Midbrain (tissue), 1 donor: ENCODE measurements around the gene ESR2.
"Not testable (repeated sequence)": the region's sequence is repeated elsewhere in the genome, so short reads cannot be mapped to it uniquely, and the experiment has no call there.

ENCODE experiments used
- DNase-seq: peaks from one replicate; lab custom pipeline; 2025; lab: John Stamatoyannopoulos, UW

Gene ESR2

DNA sequence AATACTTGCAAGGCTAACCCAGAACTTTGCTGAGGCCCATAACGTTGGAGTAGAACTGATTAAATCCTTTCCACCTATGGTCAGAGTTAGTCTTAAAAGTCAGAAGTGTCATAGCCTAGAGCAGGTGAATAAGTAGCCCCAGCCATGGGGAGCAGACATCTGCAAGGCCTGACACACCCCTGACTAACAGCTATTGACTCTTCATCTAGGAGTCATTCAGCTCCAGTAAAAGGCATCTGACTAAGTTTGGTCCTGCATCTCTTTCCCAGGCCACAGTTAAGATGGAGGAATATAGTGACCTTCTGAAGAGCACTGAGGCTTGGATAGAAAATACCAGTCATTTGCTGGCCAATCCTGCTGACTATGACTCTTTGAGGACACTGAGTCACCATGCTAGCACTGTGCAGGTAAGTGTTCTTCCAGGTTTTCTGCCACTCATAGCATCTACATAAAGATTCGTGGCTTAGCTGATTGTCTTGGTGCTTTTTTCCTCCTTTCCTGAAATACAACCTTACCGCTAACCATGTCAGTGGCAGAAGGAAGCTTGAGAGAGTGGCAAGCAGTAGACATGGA lies 212.9 kb downstream of the ESR2 start:
- DNase-seq: no peak

GRCh38 chr14:64080452-64080851 lies 213.7 kb downstream of the ESR2 start:
- no peak for DNase-seq

DNA sequence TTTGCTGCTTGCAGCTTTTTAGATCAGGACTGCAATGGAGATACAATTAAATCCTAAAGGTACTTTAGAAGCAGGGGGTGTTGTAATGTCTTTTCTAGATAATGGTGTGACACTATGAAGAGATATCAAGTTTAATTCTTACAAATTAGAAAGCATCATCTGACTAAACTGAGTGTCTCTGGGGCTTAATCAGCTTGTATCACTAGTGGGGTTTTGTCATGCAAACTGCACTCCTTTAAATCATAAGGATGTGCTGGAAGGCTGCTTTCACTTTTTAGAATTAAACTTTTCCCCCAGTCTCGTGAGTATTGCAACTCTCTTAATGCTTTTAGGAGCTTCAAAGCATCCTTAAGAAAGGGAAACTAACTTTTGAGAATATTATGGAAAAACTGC lies 218.6 kb downstream of the ESR2 start:
- DNase-seq: no peak

GRCh38 chr14:64074961-64075612 lies 219.1 kb downstream of the ESR2 start:
- DNase-seq: no peak

DNA sequence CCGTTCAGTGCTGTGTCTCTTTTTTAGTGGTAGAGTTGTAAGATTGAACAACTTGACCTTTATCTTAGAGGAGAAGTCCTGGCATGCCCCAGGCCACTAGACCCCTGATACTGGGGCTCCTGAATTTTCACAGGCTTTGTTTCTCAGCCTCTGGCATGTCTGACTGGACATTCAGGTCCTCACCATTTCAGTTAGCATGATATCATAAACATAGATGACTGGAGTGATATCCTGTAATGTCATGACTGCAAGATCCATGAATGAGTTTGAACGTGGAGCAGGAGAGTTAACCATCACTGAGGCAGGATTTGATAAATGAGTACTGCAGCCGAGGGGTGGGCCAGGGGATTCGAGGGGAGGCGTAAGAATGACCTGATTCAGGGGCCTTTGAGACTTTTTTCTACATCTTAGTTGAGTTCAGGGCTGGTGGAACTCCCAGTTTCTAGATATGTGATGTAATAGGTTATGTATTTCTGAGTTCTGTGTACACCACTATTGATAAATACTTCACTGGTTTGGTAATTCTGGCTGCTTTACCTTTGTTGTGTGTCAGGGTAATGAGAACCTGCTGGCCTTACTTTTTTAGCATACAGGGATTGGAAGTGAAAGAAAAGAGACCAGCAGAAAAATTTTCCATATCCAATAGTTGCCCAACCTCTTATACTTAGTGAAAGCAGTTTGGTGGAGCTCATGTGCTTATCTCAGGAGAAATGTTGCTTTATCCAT lies 224.4 kb downstream of the ESR2 start:
- DNase-seq: no peak

DNA sequence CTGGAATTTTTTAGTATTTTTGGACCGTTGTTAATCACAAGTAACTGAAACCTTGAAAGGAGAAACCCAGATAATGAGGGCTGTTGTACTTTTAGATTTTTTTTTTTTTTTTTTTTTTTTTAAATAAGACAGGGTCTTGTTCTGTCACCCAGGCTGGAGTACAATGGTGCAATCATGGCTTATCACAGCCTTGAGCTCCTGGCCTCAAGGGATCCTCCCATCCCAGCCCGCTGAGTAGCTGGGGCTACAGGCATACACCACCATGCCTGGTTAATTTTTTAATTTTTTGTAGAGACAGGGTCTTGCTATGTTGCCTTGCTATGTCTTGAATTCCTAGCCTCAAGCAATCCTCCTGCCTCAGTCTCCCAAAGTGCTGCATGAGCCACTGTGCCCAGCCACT lies 229.7 kb downstream of the ESR2 start:
- no peak for DNase-seq

DNA sequence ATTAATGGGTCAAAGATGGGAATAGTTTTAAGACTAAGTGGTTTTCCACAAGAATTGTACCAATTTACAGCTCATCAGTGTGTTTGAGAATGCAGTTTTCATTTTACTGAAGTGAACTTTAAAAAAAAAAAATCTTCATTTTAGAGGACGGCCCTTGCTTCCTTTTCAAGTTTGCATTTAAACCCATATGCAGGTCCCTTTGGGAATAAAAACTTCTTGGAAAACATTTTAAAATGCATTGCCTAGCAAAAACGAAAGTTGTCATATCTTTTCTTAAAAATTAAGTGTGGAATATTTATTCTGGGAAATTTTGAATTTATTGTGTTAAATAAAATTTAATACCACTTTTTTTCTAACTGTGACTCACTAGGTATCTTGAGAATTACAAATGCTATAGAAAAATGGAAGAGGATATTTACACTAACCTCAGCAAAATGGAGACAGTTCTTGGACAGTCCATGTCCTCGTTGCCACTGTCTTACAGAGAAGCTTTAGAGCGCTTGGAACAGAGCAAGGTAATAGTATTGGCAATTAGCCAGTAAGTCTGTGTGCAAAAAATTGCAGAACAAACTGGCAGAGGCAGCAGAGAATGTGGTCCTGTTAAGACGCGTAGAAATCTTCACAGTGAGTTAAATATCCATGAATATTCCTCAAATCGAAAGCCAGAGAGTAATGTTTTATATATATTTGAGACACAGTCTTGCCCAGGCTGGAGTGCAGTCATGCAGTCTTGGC lies 231.6 kb downstream of the ESR2 start:
- no peak for DNase-seq

DNA sequence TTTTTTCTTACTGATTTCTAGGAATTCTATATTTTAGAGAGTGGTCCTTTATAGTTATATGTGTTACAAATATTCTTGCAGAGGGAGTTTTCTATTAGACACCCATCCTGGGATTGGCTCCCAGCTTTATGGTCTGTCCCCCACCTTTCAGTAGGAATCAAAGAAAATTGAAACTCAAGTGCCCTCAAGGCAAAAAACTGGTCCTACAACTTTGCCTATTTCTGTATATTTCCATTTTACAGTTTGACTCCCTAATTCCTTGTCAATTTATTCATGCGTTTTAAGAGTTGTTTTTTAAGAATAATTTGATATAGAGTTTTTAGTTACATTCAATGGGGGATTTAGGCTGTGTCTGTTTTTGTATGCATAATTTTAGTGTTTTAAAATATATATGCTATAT lies 232.5 kb downstream of the ESR2 start:
- DNase-seq: no peak

DNA sequence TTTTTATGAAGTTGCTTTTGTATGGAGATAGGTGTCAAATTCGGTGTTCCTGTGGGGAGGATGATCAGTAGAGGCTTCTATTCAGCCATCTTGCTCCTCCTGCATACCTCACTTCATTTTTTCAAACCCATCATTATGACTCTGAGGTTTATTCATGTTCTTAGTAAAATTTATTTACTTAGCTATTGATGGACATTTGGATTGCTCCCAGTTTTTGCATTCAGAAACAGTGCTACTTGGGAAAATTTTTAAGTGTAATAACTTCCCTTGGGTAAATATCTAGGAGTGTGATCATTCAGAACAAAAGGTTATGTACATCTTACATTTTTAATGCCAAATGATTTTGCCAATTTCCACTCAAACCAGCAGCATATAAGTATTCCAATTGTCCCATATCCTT lies 233.1 kb downstream of the ESR2 start:
- no peak for DNase-seq

GRCh38 chr14:64060648-64061096 lies 233.5 kb downstream of the ESR2 start:
- no peak for DNase-seq

GRCh38 chr14:64060199-64060545 lies 234.0 kb downstream of the ESR2 start:
- DNase-seq: no peak

DNA sequence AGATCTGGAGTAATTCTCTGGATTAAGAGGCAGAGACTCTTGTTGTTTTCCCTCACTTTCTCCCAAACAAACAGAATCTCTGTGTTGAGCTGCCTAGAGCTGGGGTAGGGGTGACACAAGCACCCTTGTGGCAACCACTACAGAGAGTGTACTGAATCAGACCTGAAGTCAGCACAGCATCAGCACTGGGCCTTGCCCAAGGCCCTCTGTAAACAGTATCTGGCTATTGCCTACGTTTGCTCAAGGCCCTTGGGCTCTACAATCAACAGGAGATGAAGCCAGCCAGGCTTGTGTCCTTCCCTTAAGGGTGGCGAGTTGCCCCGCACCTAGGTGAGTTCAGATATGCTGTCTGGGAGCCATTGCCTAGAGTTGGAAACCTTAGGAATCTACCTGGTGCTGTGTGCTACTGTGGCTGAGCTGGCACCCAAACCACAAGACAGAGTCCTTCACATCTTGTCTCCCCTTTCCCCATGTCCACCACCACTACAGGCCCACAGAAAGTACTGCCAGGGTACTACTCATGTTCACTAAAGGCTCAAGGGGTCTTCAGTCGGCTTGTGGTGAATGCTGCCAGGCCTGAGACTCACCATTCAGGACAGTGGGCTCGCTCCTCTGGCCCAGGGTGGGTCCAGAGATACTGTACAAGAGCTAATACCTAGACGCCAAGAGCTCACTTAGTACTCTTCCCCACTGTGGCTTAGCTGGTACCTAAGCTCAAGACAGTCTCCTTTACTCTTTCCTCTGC lies 234.5 kb downstream of the ESR2 start:
- no peak for DNase-seq

- DNase-seq: no peak
Observed at GRCh38 chr14:64053694-64054669, 240.2 kb downstream of the ESR2 start.

- no peak for DNase-seq
Observed at GRCh38 chr14:64049616-64050381, 244.4 kb downstream of the ESR2 start.

GRCh38 chr14:64045091-64045490 lies 249.1 kb downstream of the ESR2 start:
- DNase-seq: no peak

GRCh38 chr14:64043296-64043695 lies 250.9 kb downstream of the ESR2 start:
- DNase-seq: not testable (repeated sequence)

GRCh38 chr14:64040044-64040443 lies 254.1 kb downstream of the ESR2 start:
- DNase-seq: no peak

DNA sequence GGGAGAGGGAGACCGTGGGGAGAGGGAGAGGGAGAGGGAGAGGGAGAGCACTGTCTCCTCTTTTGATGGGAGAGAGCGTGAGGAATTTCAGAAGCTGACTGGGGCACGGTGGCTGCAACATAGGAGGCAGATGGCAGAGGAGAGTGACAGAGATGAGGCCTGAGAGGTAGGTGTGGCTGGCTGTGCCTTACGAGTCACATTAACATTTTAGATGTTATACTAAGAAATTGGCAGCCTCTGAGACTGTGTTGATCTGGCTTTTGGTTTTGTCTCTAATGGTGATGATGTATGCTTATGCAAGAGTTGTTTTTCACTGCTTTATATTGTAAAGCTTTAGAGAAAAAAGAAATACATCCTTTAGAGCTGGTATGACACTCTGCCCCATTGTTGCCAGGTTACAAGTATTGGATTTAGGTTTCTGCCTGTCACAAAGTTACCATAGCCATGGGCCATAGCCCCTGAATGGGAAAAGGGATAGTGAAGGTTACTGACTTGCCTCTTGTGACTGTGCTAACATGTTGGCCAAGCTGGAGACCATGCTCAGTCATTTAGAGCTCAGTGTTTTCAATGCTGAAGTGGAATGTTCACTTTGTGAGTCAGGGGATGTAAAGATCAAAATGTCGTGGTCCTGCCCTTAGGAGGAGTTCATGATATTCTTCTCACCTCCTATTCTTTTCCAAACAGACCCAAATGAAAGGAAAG lies 255.2 kb downstream of the ESR2 start:
- DNase-seq: no peak
